Naive thymus-derived CD4-positive, alpha-beta T cell (primary cell): Measurements from ENCODE around the gene F5. TPM values are rescaled to one million over a fixed set of nuclear protein-coding genes. Genes with fewer than 3 reads are reported as not detected.
A peak's percentile ranks its signal among the peaks of the same experiment; 100 is the strongest.

Source experiments
- ATAC-seq: fragments of 150-1000 bp; cut with Tn5 transposase; 2 replicates; pipeline ENCODE4 v1.10.0; 2021; ENCODE audit warnings: mild to moderate bottlenecking, moderate library complexity
- CTCF ChIA-PET: fragments of 350-600 bp; sonication (Branson Sonifier 250); formaldehyde crosslinking; loops from one replicate; lab custom pipeline; 2021; ENCODE audit warnings: antibody characterized with exemption; lab: Charles Lee
- POLR2A ChIA-PET: fragments of 350-600 bp; sonication (Branson Sonifier 250); formaldehyde crosslinking; loops from one replicate; lab custom pipeline; 2021; ENCODE audit warnings: antibody characterized with exemption, inconsistent platforms; lab: Charles Lee
- DNase-seq, 9 donors: peaks; one replicate each; pipeline versions ENCODE4 v3.0.0 to v3.0.0-alpha.2; 2020 to 2022; ENCODE audit warnings: mixed read lengths in 1 of 9
- H3K27ac ChIP-seq: one replicate; pipeline ENCODE4 v1.7.0; 2013; ENCODE audit warnings: mild to moderate bottlenecking, low read depth, low read length, moderate library complexity
- H3K27me3 ChIP-seq, 2 donors: one replicate each; pipeline ENCODE4 v1.7.0; 2013; ENCODE audit warnings: low read length in 2 of 2, mild to moderate bottlenecking in 2 of 2, moderate library complexity in 2 of 2; ENCODE audit not compliant: control insufficient read depth in 2 of 2, insufficient read depth in 2 of 2
- H3K36me3 ChIP-seq, 3 experiments: 1 replicate in 2 of 3; 2 replicates in 1 of 3; pipeline ENCODE4 v1.7.0; 2013; ENCODE audit warnings: low read length in 3 of 3, mild to moderate bottlenecking in 3 of 3, moderate library complexity in 1 of 3; ENCODE audit not compliant: insufficient read depth in 3 of 3, control insufficient read depth in 2 of 3
- H3K4me1 ChIP-seq, 2 donors: one replicate each; pipeline ENCODE4 v1.7.0; 2013; ENCODE audit warnings: low read length in 2 of 2, mild to moderate bottlenecking in 2 of 2, moderate library complexity in 1 of 2; ENCODE audit not compliant: control insufficient read depth in 2 of 2, insufficient read depth in 2 of 2
- H3K4me3 ChIP-seq: 2 replicates; pipeline ENCODE4 v1.7.0; 2013; ENCODE audit warnings: mild to moderate bottlenecking, low read length
- H3K9me3 ChIP-seq, 3 experiments: 1 replicate in 2 of 3; 2 replicates in 1 of 3; pipeline ENCODE4 v1.7.0; 2013; ENCODE audit warnings: low read length in 3 of 3; ENCODE audit not compliant: control insufficient read depth in 2 of 3
- H3K27ac Mint-ChIP-seq, 9 donors: one replicate each; pipeline ENCODE4 v1.8.0; 2020 to 2022; ENCODE audit warnings: mixed read lengths in 9 of 9, mild to moderate bottlenecking in 8 of 9, moderate library complexity in 5 of 9, inconsistent platforms in 2 of 9
- H3K27me3 Mint-ChIP-seq, 5 donors: one replicate each; pipeline ENCODE4 v1.8.0; 2021 to 2022; ENCODE audit warnings: mixed read lengths in 5 of 5, mild to moderate bottlenecking in 1 of 5
- H3K36me3 Mint-ChIP-seq, 5 donors: one replicate each; pipeline ENCODE4 v1.8.0; 2020 to 2022; ENCODE audit warnings: mixed read lengths in 5 of 5, mild to moderate bottlenecking in 3 of 5, inconsistent platforms in 1 of 5
- H3K4me1 Mint-ChIP-seq, 7 donors: one replicate each; pipeline ENCODE4 v1.8.0; 2020 to 2022; ENCODE audit warnings: mixed read lengths in 7 of 7, mild to moderate bottlenecking in 3 of 7, inconsistent platforms in 1 of 7
- H3K4me3 Mint-ChIP-seq, 10 donors: one replicate each; pipeline ENCODE4 v1.8.0; 2020 to 2022; ENCODE audit warnings: mild to moderate bottlenecking in 10 of 10, mixed read lengths in 10 of 10, moderate library complexity in 6 of 10, inconsistent platforms in 2 of 10
- H3K9me3 Mint-ChIP-seq, 11 donors: one replicate each; pipeline ENCODE4 v1.8.0; 2020 to 2022; ENCODE audit warnings: mixed read lengths in 11 of 11, mild to moderate bottlenecking in 4 of 11, inconsistent platforms in 1 of 11, moderate library complexity in 1 of 11
- intact Hi-C, 2 donors: fragments of 100-400 bp; cut with micrococcal nuclease; formaldehyde crosslinking; loops; one replicate each; pipeline ENCODE4 v1.15.1; 2023
- polyA plus RNA-seq, 2 donors: library from polyadenylated mRNA; unstranded; fragments of 300-500 nt; fragmentation: Illumina TruSeq; gene quantifications; one replicate each; pipeline ENCODE4 v1.2.3, GENCODE V29; 2021
- total RNA-seq, 6 experiments: library from RNA in 5 of 6; stranded (reverse) in 5 of 6; gene quantifications; 1 replicate in 5 of 6; 2 replicates in 1 of 6; pipeline ENCODE4 v1.2.3 and lab custom pipeline; 2021 to 2026

Gene F5
- total and polyA plus RNA-seq, 7 experiments from 2014 or later = 1.2 to 14.6 (median 3.8) TPM

GRCh38 chr1:169563650-169564049 lies 22.6 kb downstream of the F5 start:
- DNase-seq = no peak
- Mint-ChIP-seq H3K9me3 (peaks cover 0 to 20% (median 12%) of the 10 kb centered on the region in 11 donors), H3K27ac (no peak overlapping the region), H3K27me3 (no peaks in the 10 kb centered on the region), H3K36me3 (peaks cover 10 to 30% (median 14%) of the 10 kb centered on the region in 5 donors), H3K4me1 (peaks cover 3 to 15% (median 10%) of the 10 kb centered on the region in 7 donors), H3K4me3 (no peak overlapping the region)
- Histone ChIP-seq H3K36me3 (no peaks in the 10 kb centered on the region), H3K4me1 (peaks cover 0 to 8% of the 10 kb centered on the region in 2 donors), H3K27ac (no peak overlapping the region), H3K4me3 (no peak overlapping the region), H3K27me3 (no peaks in the 10 kb centered on the region), H3K9me3 (no peaks in the 10 kb centered on the region)
- ATAC-seq = no peak
- ChIA-PET CTCF (no interaction called here), POLR2A (no interaction called here)
- intact Hi-C loops = no loop called here

DNA sequence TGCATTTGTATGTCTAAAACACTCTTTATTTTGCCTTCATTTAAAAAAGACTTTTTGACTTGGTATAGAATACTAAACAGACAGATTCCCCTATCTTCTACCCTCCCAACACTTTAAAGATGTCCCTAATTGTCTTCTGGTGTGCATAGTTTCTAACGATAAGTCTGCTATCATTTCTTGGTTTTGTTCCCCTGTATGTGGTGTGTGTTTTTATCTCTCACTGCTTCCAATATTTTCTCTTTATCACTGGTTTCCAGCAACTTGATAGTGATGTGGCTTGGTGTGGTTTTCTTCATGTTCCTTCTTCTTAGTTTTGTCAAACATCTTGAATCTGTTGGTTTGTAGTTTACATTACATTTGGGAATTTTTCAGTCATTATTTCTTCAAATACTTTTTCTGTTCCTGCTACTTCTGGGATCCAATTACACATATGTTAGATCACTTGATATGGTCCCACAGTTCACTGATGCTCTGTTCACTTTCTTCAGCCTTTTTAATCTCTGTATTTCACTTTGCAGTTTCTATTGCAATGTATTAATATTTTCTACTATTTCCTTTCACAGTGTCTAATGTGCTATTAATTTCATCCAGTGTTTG lies 23.2 kb downstream of the F5 start:
- ChIA-PET CTCF (no interaction called here), POLR2A (no interaction called here)
- Mint-ChIP-seq H3K36me3 (peaks cover 10 to 31% (median 14%) of the 10 kb centered on the region in 5 donors), H3K4me1 (peaks cover 3 to 15% (median 10%) of the 10 kb centered on the region in 7 donors), H3K4me3 (no peak overlapping the region), H3K27me3 (no peaks in the 10 kb centered on the region), H3K9me3 (peaks cover 0 to 20% (median 12%) of the 10 kb centered on the region in 11 donors), H3K27ac (no peak overlapping the region)
- no peaks in the 10 kb centered on the region for H3K36me3 ChIP-seq
- no peak overlapping the region for H3K27ac ChIP-seq
- intact Hi-C loops = no loop called here
- DNase-seq = no peak
- no peak overlapping the region for H3K4me3 ChIP-seq
- ATAC-seq = no peak
- peaks cover 0 to 8% of the 10 kb centered on the region in 2 donors for H3K4me1 ChIP-seq
- no peaks in the 10 kb centered on the region for H3K27me3 ChIP-seq
- no peaks in the 10 kb centered on the region for H3K9me3 ChIP-seq

GRCh38 chr1:169561692-169562091 lies 24.6 kb downstream of the F5 start:
- CTCF ChIA-PET = interaction anchor here (0.6 kb wide), 1 partner anchor 25 kb away, joined by 8 read pairs; the partner anchor contains the start of gene F5
- H3K27ac ChIP-seq = no peak overlapping the region
- Mint-ChIP-seq H3K36me3 (peaks cover 10 to 34% (median 14%) of the 10 kb centered on the region in 5 donors), H3K9me3 (peaks cover 0 to 20% (median 12%) of the 10 kb centered on the region in 11 donors), H3K4me1 (peaks cover 3 to 13% (median 10%) of the 10 kb centered on the region in 7 donors), H3K27ac (no peak overlapping the region), H3K27me3 (no peaks in the 10 kb centered on the region), H3K4me3 (no peak overlapping the region)
- no peak overlapping the region for H3K4me3 ChIP-seq
- POLR2A ChIA-PET = interaction anchor here (0.7 kb wide), 1 partner anchor 1237 kb away, joined by 4 read pairs; no protein-coding TSS in a partner anchor
- ATAC-seq (no peak), DNase-seq (no peak)
- H3K4me1 ChIP-seq = peaks cover 0 to 8% of the 10 kb centered on the region in 2 donors
- intact Hi-C loops = no loop called here
- H3K9me3 ChIP-seq = no peaks in the 10 kb centered on the region
- H3K36me3 ChIP-seq = no peaks in the 10 kb centered on the region
- H3K27me3 ChIP-seq = no peaks in the 10 kb centered on the region

DNA sequence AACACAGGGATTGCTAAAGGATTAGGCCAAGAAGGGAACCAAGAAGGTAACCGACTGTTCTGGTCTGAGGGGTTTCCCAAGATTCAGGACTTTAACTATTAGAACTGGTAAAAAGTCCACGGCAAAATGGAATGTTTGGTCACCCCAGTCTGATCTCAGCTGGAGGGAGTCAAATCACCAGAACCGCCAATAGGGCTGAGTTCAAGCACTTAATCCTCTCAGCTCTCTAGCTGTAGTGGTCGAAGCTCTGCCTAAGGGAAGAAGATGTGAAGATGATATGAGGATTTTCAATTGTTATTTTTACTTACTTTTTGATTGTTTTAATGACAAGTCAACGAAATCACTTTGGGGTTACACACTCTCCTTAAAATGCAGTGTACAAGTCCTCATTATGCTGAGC lies 29.1 kb downstream of the F5 start:
- Histone ChIP-seq H3K9me3 (no peaks in the 10 kb centered on the region), H3K27me3 (no peaks in the 10 kb centered on the region), H3K27ac (no peak overlapping the region), H3K4me3 (no peak overlapping the region), H3K4me1 (no peaks in the 10 kb centered on the region), H3K36me3 (no peaks in the 10 kb centered on the region)
- H3K4me1 Mint-ChIP-seq = peaks cover 0 to 6% (median 0%) of the 10 kb centered on the region in 7 donors
- peaks cover 0 to 19% (median 0%) of the 10 kb centered on the region in 5 donors for H3K36me3 Mint-ChIP-seq
- ATAC-seq (no peak), DNase-seq (no peak)
- CTCF ChIA-PET = interaction anchor here (0.7 to 1.7 kb wide), 4 partner anchors 9 to 250 kb away, joined by 3 to 9 read pairs (median 6); no protein-coding TSS in a partner anchor
- intact Hi-C loops = no loop called here
- H3K27me3 Mint-ChIP-seq = no peaks in the 10 kb centered on the region
- POLR2A ChIA-PET = no interaction called here
- no peak overlapping the region for H3K4me3 Mint-ChIP-seq
- H3K27ac Mint-ChIP-seq = no peak overlapping the region
- H3K9me3 Mint-ChIP-seq = no peaks in the 10 kb centered on the region

DNA sequence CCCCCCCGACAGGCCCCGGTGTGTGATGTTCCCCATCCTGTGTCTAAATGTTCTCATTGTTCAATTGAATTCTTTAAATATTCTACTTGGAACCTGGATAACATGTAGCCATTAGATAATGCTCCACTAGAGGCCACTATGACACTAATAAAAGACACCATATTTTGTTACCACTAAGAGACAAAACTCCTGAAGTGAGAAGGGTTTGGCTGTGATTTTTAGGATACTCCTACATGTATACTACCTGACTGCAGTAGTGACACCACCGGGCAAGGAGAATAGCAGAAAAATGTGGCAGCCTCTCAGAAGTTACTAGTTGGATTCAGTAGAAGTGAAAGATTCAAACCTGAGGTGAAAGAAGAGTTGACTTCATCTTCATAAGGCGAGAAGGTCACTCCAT lies 36.0 kb downstream of the F5 start:
- H3K4me3 ChIP-seq = no peak overlapping the region
- H3K27me3 ChIP-seq = no peaks in the 10 kb centered on the region
- ChIA-PET CTCF (interaction anchor here (0.5 to 6.9 kb wide), 14 partner anchors 27 to 259 kb away, joined by 3 to 70 read pairs (median 5); partner anchors contain the start of gene F5), POLR2A (interaction anchor here (1.0 to 1.1 kb wide), 2 partner anchors 36 to 144 kb away, joined by 3 read pairs; partner anchors contain the start of gene F5)
- no peak overlapping the region for H3K27ac ChIP-seq
- ATAC-seq (peak; percentile 79), DNase-seq (peak in 7 of 9 donors; percentile 26 to 56 (median 47))
- H3K36me3 Mint-ChIP-seq = peaks cover 0 to 3% (median 0%) of the 10 kb centered on the region in 5 donors
- no peaks in the 10 kb centered on the region for H3K36me3 ChIP-seq
- H3K4me3 Mint-ChIP-seq = no peak overlapping the region
- intact Hi-C loops = loop anchor here (1.0 to 5.0 kb wide), 6 partner anchors 36 to 259 kb away; partner anchors contain the start of genes F5 (in 2 of the 2), SELL (in 2 of the 2) and METTL18 (in 1 of the 2)
- no peaks in the 10 kb centered on the region for H3K9me3 ChIP-seq
- H3K9me3 Mint-ChIP-seq = no peaks in the 10 kb centered on the region
- H3K4me1 ChIP-seq = no peaks in the 10 kb centered on the region
- H3K27me3 Mint-ChIP-seq = no peaks in the 10 kb centered on the region
- peaks cover 0 to 14% (median 0%) of the 10 kb centered on the region in 7 donors for H3K4me1 Mint-ChIP-seq
- no peak overlapping the region for H3K27ac Mint-ChIP-seq

- Histone ChIP-seq H3K27me3 (no peaks in the 10 kb centered on the region), H3K4me1 (no peaks in the 10 kb centered on the region), H3K36me3 (no peaks in the 10 kb centered on the region), H3K9me3 (no peaks in the 10 kb centered on the region), H3K27ac (no peak overlapping the region), H3K4me3 (no peak overlapping the region)
- ATAC-seq (no peak), DNase-seq (no peak)
- Mint-ChIP-seq H3K27me3 (no peaks in the 10 kb centered on the region), H3K9me3 (no peaks in the 10 kb centered on the region), H3K4me1 (peaks cover 0 to 14% (median 0%) of the 10 kb centered on the region in 7 donors), H3K36me3 (peaks cover 0 to 3% (median 0%) of the 10 kb centered on the region in 5 donors), H3K4me3 (no peak overlapping the region), H3K27ac (peak overlapping the region in 1 of 9 donors; percentile 23)
- CTCF ChIA-PET = interaction anchor here (0.7 to 6.9 kb wide), 10 partner anchors 8 to 1135 kb away, joined by 3 to 70 read pairs (median 5); no protein-coding TSS in a partner anchor
- POLR2A ChIA-PET = interaction anchor here (1.0 kb wide), 1 partner anchor 54 kb away, joined by 3 read pairs; no protein-coding TSS in a partner anchor
- intact Hi-C loops = loop anchor here in 1 of 2 donors (5.0 kb wide), 2 partner anchors 181 to 1111 kb away; partner anchors contain the start of genes BLZF1 and NME7
Measured at GRCh38 chr1:169548282-169548681, 38.0 kb downstream of the F5 start.
